ENCODE measurements around the gene NFAT5.

GRCh38 chr16:69523566-69524305 is 42.0 kb upstream of the NFAT5 start:
- no peak for TF ChIP-seq CTCF (IDR thresholded peaks at IDR 0.05)
- no peak for TF ChIP-seq POLR2A (IDR thresholded peaks at IDR 0.05)
